Measurements from ENCODE around the gene TBK1. TPM values are rescaled to one million over a fixed set of nuclear protein-coding genes. Genes with fewer than 3 reads are reported as not detected.

Gene TBK1
- polyA plus RNA-seq, 2 of the 4 experiments (the other 2 are of a cell fraction) = 29.3 to 52.5 TPM

DNA sequence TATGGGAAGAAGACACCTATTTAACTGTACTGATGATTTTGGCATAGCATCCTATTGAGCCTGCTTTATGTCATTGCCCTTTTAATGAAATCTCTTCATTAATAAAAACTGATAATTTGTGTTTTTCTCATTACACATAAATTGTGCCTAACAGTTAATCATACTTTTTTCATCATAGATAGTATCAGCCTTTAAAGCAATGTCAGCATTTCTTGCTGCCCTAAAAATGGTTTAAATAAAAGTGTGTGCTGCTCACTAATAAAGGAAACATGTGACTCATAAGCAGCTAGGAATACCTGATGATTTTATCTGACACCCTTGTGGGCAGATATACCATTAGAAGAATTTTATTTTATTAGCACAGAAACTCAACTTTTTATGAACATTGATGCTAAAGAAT is 26.7 kb downstream of the TBK1 start:
- Histone ChIP-seq H3K9me3 (peaks cover 10% of the 10 kb centered on the region; the same call in 2 of the 3 replicates), H3K4me1 (0 out of 3 replicates have a peak, but pooled peaks cover 3% of the 10 kb centered on the region), H3K4me3 (no peak overlapping the region), H3K4me2 (no peak overlapping the region), H3K27ac (no peak overlapping the region)
- ChIA-PET CTCF (no interaction called here), POLR2A (no interaction called here)
- DNase-seq (ENCODE audit: low read depth in 1 of 2, low spot score in 1 of 2) = no peak
- FAIRE-seq = no peak
- TF ChIP-seq HOXB13 (CRISPR knock-in tag; IDR thresholded peaks at IDR 0.05; ENCODE audit: low read depth) = no peak
- TF ChIP-seq, protein P1, sequence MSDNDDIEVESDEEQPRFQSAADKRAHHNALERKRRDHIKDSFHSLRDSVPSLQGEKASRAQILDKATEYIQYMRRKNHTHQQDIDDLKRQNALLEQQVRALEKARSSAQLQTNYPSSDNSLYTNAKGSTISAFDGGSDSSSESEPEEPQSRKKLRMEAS (IDR thresholded peaks at IDR 0.05) = no peak
- peak; percentile 97 for TF ChIP-seq MAFK (IDR thresholded peaks at IDR 0.05; ENCODE audit: partially characterized antibody)
- no peak for ATAC-seq

DNA sequence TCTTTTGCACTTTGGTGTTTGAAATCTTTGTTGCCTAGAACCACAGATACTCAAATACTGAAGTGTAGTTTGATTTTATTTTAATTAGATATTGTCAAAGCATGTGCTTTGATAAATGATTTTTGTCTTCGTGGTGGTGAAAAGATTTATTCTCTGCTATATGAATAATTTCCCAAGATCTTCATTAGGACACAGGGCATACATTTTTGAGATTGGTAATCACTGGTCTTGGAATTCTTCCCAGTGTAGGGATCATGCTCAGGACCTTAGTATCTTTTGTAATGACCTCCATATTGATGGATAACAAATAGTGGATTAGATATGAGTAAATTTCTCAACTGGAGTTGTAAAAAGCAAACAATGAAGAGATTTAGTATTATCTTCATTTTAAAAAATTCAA is 28.2 kb downstream of the TBK1 start:
- Histone ChIP-seq H3K27ac (no peak overlapping the region), H3K4me1 (0 out of 3 replicates have a peak, but pooled peaks cover 3% of the 10 kb centered on the region), H3K4me2 (no peak overlapping the region), H3K4me3 (no peak overlapping the region), H3K9me3 (peaks cover 10% of the 10 kb centered on the region; the same call in 2 of the 3 replicates)
- ChIA-PET CTCF (no interaction called here), POLR2A (no interaction called here)
- DNase-seq (ENCODE audit: low read depth in 1 of 2, low spot score in 1 of 2) = no peak
- TF ChIP-seq, protein P2, sequence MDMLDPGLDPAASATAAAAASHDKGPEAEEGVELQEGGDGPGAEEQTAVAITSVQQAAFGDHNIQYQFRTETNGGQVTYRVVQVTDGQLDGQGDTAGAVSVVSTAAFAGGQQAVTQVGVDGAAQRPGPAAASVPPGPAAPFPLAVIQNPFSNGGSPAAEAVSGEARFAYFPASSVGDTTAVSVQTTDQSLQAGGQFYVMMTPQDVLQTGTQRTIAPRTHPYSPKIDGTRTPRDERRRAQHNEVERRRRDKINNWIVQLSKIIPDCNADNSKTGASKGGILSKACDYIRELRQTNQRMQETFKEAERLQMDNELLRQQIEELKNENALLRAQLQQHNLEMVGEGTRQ (IDR thresholded peaks at IDR 0.05) = no peak
- no peak for TF ChIP-seq RFX5 (IDR thresholded peaks at IDR 0.05)
- TF ChIP-seq, protein P3, sequence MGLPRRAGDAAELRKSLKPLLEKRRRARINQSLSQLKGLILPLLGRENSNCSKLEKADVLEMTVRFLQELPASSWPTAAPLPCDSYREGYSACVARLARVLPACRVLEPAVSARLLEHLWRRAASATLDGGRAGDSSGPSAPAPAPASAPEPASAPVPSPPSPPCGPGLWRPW (IDR thresholded peaks at IDR 0.05) = no peak
- TF ChIP-seq, protein P4, sequence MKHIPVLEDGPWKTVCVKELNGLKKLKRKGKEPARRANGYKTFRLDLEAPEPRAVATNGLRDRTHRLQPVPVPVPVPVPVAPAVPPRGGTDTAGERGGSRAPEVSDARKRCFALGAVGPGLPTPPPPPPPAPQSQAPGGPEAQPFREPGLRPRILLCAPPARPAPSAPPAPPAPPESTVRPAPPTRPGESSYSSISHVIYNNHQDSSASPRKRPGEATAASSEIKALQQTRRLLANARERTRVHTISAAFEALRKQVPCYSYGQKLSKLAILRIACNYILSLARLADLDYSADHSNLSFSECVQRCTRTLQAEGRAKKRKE (CRISPR knock-in tag; IDR thresholded peaks at IDR 0.05; ENCODE audit: low read depth) = no peak
- TF ChIP-seq, protein P5, sequence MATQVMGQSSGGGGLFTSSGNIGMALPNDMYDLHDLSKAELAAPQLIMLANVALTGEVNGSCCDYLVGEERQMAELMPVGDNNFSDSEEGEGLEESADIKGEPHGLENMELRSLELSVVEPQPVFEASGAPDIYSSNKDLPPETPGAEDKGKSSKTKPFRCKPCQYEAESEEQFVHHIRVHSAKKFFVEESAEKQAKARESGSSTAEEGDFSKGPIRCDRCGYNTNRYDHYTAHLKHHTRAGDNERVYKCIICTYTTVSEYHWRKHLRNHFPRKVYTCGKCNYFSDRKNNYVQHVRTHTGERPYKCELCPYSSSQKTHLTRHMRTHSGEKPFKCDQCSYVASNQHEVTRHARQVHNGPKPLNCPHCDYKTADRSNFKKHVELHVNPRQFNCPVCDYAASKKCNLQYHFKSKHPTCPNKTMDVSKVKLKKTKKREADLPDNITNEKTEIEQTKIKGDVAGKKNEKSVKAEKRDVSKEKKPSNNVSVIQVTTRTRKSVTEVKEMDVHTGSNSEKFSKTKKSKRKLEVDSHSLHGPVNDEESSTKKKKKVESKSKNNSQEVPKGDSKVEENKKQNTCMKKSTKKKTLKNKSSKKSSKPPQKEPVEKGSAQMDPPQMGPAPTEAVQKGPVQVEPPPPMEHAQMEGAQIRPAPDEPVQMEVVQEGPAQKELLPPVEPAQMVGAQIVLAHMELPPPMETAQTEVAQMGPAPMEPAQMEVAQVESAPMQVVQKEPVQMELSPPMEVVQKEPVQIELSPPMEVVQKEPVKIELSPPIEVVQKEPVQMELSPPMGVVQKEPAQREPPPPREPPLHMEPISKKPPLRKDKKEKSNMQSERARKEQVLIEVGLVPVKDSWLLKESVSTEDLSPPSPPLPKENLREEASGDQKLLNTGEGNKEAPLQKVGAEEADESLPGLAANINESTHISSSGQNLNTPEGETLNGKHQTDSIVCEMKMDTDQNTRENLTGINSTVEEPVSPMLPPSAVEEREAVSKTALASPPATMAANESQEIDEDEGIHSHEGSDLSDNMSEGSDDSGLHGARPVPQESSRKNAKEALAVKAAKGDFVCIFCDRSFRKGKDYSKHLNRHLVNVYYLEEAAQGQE (IDR thresholded peaks at IDR 0.05) = no peak
- no peak for TF ChIP-seq HOXA7 (CRISPR knock-in tag; IDR thresholded peaks at IDR 0.05)
- TF ChIP-seq POLR2A (IDR thresholded peaks at IDR 0.05; ENCODE audit: low read length) = no peak
- TF ChIP-seq RNF2 (IDR thresholded peaks at IDR 0.05; ENCODE audit: borderline replicate concordance, low read depth) = no peak
- 86% methylated on average over 1 of the region's 1 CpG for WGBS (ENCODE audit: missing lambda C conversion rate)
- no peak for ATAC-seq
- FAIRE-seq = no peak

DNA sequence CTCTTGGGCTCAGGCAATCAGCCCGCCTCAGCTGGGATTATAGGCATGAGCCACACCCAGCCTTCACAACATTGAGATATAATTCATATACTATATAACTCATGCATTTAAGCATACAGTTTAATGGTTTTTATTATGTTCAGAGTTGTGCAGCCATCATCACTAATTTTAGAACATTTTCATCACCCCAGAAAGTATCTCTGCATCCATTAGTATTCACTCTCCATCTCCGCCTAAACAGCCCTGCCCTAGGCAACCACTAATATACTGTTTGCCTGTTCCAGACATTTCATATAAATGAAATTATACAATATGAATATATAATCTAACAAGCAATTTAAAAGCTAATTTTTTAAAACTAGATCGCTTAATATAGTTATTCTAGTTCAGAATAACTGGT is 34.7 kb downstream of the TBK1 start:
- Histone ChIP-seq H3K9me3 (no peaks in the 10 kb centered on the region), H3K4me2 (no peak overlapping the region), H3K4me1 (no peaks in the 10 kb centered on the region), H3K4me3 (no peak overlapping the region), H3K27ac (no peak overlapping the region)
- DNase-seq (ENCODE audit: low read depth in 1 of 2, low spot score in 1 of 2) (no peak), ATAC-seq (no peak), FAIRE-seq (no peak)
- TF ChIP-seq, protein P6, sequence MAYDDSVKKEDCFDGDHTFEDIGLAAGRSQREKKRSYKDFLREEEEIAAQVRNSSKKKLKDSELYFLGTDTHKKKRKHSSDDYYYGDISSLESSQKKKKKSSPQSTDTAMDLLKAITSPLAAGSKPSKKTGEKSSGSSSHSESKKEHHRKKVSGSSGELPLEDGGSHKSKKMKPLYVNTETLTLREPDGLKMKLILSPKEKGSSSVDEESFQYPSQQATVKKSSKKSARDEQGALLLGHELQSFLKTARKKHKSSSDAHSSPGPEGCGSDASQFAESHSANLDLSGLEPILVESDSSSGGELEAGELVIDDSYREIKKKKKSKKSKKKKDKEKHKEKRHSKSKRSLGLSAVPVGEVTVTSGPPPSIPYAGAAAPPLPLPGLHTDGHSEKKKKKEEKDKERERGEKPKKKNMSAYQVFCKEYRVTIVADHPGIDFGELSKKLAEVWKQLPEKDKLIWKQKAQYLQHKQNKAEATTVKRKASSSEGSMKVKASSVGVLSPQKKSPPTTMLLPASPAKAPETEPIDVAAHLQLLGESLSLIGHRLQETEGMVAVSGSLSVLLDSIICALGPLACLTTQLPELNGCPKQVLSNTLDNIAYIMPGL (CRISPR knock-in tag; IDR thresholded peaks at IDR 0.05; ENCODE audit: borderline replicate concordance) = no peak
- TF ChIP-seq ZSCAN20 (CRISPR knock-in tag; IDR thresholded peaks at IDR 0.05) = no peak
- TF ChIP-seq TP53 (CRISPR knock-in tag; IDR thresholded peaks at IDR 0.05) = no peak
- no peak for TF ChIP-seq SREBF2 (IDR thresholded peaks at IDR 0.05)
- TF ChIP-seq, protein P5 (IDR thresholded peaks at IDR 0.05) = no peak
- 91% methylated on average over 3 of the region's 3 CpGs for WGBS (ENCODE audit: missing lambda C conversion rate)
- CTCF ChIA-PET = no interaction called here
- POLR2A ChIA-PET = no interaction called here
